Measurements from ENCODE around the gene POPDC2. TPM values are rescaled to one million over a fixed set of nuclear protein-coding genes. Genes with fewer than 3 reads are reported as not detected.

POPDC2 gene
- total and polyA plus RNA-seq, 2 donors from 2014 or later = 3.2 to 7.3 TPM

DNA sequence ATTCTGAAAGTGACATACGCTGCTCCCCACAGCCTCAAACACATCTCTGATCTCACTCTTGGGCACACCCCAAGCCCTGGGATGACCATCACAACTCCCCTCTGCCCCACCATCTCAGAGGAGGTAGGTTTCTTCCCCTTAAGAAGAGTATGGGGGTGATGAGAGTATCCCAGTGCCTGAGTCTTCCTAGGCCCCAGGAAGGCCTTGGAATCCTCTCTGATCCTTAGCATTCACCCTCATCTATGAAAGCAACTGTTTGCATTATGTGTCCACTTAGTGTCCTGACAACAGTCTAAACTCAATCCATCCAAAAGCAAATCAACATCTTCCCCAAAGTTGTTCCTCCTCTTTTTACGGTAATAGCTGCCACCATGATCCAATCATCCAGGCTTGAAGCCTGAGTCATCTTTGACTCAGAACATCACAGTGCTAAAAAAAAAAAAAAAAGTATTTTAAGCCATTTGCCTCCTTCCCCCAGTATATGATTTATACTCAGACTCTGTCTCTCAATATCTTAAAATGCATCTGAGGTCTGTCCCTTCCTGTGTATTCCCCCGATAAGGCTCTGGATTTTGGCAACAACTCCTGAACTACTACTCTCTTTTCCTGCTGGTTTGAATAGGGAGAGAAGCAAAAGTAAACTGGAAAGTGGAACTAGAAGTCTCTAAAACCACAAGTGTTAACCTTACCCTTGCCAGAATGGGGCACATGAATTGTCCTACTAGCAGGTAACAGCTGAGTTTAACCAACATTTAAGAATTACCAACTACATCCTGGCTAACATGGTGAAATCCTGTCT, 22.5 kb downstream of the POPDC2 start:
- TF ChIP-seq, protein P1, sequence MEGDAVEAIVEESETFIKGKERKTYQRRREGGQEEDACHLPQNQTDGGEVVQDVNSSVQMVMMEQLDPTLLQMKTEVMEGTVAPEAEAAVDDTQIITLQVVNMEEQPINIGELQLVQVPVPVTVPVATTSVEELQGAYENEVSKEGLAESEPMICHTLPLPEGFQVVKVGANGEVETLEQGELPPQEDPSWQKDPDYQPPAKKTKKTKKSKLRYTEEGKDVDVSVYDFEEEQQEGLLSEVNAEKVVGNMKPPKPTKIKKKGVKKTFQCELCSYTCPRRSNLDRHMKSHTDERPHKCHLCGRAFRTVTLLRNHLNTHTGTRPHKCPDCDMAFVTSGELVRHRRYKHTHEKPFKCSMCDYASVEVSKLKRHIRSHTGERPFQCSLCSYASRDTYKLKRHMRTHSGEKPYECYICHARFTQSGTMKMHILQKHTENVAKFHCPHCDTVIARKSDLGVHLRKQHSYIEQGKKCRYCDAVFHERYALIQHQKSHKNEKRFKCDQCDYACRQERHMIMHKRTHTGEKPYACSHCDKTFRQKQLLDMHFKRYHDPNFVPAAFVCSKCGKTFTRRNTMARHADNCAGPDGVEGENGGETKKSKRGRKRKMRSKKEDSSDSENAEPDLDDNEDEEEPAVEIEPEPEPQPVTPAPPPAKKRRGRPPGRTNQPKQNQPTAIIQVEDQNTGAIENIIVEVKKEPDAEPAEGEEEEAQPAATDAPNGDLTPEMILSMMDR (IDR thresholded peaks at IDR 0.05; ENCODE audit: borderline replicate concordance, extremely low read depth, insufficient read depth) = no peak
- peak in 1 of 5 donors; percentile 35 for DNase-seq
- peak; percentile 55 for FAIRE-seq
- Histone ChIP-seq H3K27ac (ENCODE audit: low read depth in 2 of 2, low read length in 2 of 2) (peak overlapping the region; percentile 81 to 96), H3K27me3 (ENCODE audit: control insufficient read depth, insufficient read depth, low read length) (no peaks in the 10 kb centered on the region), H3K9me3 (ENCODE audit: control insufficient read depth in 2 of 3, insufficient read depth in 1 of 3, low read length in 3 of 3) (no peaks in the 10 kb centered on the region), H3K9ac (ENCODE audit: low read length in 3 of 3) (no peak overlapping the region), H3K4me1 (ENCODE audit: control insufficient read depth in 2 of 3, insufficient read depth in 2 of 3, low read depth in 1 of 3, low read length in 3 of 3) (peaks cover 0 to 10% (median 6%) of the 10 kb centered on the region in 3 donors), H3K36me3 (ENCODE audit: control insufficient read depth in 2 of 3, insufficient read depth in 3 of 3, low read length in 3 of 3) (peaks cover 0 to 4% (median 4%) of the 10 kb centered on the region in 3 donors), H3K4me3 (ENCODE audit: low read length in 3 of 3) (no peak overlapping the region)
- intact Hi-C loops (cut with DNase I) = no loop called here

DNA sequence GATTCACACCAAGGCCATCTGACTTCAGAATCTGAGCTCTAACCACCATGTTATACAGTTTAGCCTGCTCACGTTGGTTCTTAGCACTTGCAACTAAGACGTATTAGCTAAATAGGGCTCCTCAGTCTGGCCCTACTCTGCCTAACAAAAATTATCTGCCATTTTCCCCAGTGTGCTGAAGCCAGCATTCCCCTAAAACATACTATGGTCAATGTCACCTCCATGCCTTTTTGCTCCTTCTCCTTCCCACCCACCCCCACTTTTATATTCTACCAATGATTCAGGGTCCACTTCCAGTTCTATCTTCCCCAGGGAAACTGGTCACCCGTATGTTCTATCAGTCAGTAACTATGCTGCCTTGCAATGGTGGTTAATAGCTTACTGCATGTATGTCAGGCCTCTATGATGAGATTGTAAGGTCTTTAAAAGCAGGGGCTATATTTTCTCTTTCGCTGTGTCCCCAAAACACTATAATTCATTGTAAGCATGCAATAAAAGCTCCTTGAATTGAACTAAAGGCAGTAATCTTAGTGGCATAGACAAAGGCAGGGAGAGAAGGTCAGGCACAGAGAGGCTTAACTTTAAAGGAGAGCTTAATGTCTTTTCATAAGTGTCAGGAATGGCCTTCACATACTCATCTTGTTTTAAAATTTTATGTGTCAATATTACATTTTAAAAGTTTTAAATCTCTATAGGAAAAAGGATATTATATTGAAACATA, 23.3 kb downstream of the POPDC2 start:
- H3K27ac ChIP-seq (ENCODE audit: low read depth in 2 of 2, low read length in 2 of 2) = peak overlapping the region; percentile 81 to 96
- H3K9ac ChIP-seq (ENCODE audit: low read length in 3 of 3) = no peak overlapping the region
- no peaks in the 10 kb centered on the region for H3K9me3 ChIP-seq (ENCODE audit: control insufficient read depth in 2 of 3, insufficient read depth in 1 of 3, low read length in 3 of 3)
- FAIRE-seq (no peak), DNase-seq (peak in 1 of 5 donors; percentile 30)
- H3K4me3 ChIP-seq (ENCODE audit: low read length in 3 of 3) = no peak overlapping the region
- no peaks in the 10 kb centered on the region for H3K27me3 ChIP-seq (ENCODE audit: control insufficient read depth, insufficient read depth, low read length)
- intact Hi-C loops (cut with DNase I) = no loop called here
- H3K36me3 ChIP-seq (ENCODE audit: control insufficient read depth in 2 of 3, insufficient read depth in 3 of 3, low read length in 3 of 3) = peaks cover 0 to 3% (median 3%) of the 10 kb centered on the region in 3 donors
- TF ChIP-seq, protein P1 (IDR thresholded peaks at IDR 0.05; ENCODE audit: borderline replicate concordance, extremely low read depth, insufficient read depth) = no peak
- H3K4me1 ChIP-seq (ENCODE audit: control insufficient read depth in 2 of 3, insufficient read depth in 2 of 3, low read depth in 1 of 3, low read length in 3 of 3) = peaks cover 3 to 10% (median 6%) of the 10 kb centered on the region in 3 donors

DNA sequence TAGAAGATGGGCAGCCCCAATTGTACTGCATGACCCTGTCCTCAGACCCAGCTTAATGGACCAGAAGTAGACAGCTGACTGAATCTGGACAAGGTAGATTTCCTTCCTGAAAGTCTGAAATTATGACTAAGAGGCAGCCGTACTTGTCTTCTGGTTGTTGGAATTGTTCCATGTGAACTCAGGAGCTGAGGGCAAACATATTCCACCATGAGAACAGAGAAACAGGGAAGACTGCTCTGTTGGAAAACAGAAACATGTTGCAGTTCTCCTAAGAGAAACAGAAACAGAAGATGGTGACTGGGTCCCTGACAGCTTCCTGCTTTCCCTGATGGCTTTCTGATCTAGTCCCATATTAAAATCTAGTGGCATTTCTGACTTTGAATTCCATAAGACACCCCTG, 24.1 kb downstream of the POPDC2 start:
- H3K4me1 ChIP-seq (ENCODE audit: control insufficient read depth in 2 of 3, insufficient read depth in 2 of 3, low read depth in 1 of 3, low read length in 3 of 3) = peaks cover 3 to 10% (median 6%) of the 10 kb centered on the region in 3 donors
- H3K9ac ChIP-seq (ENCODE audit: low read length in 3 of 3) = no peak overlapping the region
- H3K36me3 ChIP-seq (ENCODE audit: control insufficient read depth in 2 of 3, insufficient read depth in 3 of 3, low read length in 3 of 3) = no peaks in the 10 kb centered on the region
- intact Hi-C loops (cut with DNase I) = no loop called here
- H3K27me3 ChIP-seq (ENCODE audit: control insufficient read depth, insufficient read depth, low read length) = no peaks in the 10 kb centered on the region
- no peaks in the 10 kb centered on the region for H3K9me3 ChIP-seq (ENCODE audit: control insufficient read depth in 2 of 3, insufficient read depth in 1 of 3, low read length in 3 of 3)
- no peak for DNase-seq
- FAIRE-seq = no peak
- TF ChIP-seq, protein P1 (IDR thresholded peaks at IDR 0.05; ENCODE audit: borderline replicate concordance, extremely low read depth, insufficient read depth) = no peak
- no peak overlapping the region for H3K4me3 ChIP-seq (ENCODE audit: low read length in 3 of 3)
- peak overlapping the region in 1 of 2 donors; percentile 96 for H3K27ac ChIP-seq (ENCODE audit: low read depth in 2 of 2, low read length in 2 of 2)

All from kidney (tissue), 14 donors.